ENCODE results near the gene PHETA1.
A peak's percentile ranks its signal among the peaks of the same experiment; 100 is the strongest.

PHETA1 gene

DNA sequence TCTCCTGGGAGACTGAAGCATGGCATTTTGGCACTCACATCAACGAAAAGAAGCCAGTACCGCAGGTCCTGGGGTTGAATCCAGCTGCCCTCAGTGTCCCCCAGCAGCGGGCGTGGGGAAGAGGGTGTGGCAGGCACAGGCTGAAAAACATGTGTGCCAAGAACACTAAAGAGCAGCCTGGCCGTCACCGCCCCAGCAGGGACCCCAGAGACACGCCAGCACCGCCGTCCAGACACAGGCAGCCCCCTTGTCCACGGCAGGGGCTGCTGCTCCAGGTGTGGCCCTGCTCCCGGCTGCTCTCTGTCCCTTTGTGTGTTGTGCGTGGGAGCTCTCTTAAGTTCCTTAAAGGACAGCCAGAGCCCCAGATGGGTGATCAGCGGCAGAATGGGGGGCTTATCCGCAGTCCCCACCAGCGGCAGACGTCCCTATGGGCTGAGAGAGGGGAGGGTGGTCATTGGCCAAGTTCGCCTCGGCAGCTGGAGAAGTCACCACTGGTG lies 556 bp downstream of the PHETA1 start:
- peak; percentile 6 for DNase-seq

DNA sequence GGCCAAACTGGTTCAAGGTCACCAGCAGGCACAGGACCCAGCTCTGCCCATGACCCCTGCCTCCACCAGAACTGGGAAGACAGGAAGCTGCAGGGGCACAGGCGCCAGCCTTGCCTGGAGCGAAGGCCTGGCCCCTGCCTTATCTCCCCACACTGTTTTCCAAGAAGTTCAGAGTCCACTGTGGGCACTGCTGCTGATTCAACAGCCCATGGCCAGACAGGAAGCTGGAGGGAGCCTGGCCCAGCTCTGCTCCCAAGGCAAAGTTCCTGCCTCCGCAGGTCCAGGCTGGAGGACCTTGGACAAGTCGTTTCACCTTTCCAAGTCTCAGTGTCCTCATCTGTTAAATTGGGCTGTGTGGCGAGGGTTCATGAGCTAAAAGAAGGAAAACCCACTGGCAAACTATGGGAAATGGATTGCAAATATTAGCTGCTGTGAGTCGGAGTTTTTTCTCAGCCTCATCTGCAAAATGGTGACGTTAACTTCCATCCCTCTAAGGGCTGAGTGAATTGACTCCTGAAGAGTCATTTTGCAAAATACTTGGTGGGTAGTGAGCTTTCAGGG lies 1.2 kb downstream of the PHETA1 start:
- DNase-seq, result no peak

DNA sequence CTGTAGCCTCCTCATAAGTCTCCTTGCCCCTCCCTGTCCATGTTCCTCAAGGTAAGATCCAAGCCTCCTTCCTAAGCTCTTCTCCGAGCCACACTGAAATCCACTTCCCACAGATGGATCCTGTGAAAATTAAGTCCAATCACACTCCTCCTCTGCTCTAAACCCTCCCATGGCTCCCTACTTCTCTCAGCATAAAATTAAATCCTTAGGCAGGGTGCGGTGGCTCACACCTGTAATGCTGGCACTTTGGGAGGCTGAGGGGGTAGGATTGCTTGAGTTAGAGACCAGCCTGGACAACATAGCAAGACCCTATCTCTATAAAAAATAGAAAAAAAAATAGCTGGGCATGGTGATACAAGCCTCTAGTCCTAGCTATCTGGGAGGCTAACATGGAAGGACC lies 2.3 kb downstream of the PHETA1 start:
- no peak for DNase-seq

DNA sequence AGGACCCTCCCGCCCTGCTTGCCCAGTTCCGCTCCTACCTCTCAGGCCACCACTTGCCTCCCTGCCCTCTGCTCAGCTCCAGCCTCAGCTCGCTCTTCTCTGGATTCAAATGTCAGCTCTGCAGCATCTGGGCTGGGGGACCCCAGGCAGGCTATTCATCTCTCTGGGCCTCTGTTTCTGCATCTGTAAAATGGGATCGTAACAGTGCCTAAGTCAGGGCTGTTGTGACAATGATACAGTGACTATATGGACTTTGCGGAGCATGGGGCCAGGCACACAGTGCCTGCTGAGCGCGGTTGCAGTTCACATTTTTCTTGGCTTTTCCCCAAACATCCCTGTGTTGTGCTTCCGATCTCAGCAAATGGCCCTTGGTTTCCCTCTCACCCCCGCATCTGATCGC lies 2.8 kb downstream of the PHETA1 start:
- DNase-seq, result no peak

DNA sequence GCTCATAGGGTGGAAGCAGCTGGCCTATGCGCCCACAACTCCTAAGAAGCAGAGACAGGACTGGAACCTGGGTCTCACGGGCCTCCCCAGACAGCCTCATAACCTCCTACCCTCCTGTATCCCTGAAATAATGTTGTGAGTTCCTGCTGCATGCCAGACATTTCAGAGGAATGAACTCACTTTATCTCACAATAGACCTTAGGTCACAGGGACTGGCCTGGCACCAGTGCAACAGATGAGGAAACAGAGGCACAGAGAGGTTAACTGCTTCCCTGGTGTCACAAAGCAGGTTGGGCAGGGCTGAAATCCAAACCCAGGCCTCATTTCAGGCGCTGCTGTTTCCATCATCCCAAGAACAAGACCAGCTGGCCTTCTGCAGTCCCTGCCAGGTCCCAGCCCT lies 5.3 kb downstream of the PHETA1 start:
- no peak for DNase-seq

DNA sequence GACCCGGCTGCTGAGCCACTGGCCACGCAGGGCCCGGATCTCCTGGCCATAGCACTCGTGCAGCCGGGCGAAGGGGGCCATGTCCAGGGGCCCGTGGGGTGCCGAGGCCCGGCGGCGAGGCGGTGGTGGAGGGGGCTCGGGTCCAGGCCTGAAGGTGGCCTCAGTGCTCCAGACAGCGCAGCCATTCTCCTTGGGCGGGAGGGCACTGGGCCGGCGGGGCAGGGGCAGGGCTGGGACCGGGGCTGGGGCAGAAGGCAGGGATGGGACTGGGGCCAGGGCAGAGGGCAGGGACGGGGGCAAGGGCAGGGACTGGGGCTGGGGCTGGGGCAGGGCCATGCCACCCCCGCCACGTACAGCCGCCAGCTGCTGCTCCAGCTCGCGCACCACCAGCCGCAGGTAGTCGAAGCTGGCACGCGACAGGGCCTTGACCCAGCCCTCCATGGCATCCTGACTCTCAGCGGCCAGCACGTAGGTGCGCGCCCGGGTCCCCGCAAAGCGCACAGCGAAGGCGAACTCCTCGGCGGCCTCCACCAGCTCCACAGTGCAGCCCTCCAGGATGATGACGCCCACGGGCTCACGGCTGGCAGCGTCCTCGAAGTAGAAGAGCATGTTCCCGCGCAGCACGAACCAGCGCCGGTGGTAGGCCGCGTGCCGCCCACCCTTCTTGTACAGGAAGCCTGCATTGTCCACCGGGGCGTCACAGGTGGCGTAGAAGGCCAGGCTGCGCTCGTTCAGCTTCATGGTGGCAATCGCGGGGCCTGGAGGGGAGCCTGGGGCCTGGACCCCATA lies 6.0 kb downstream of the PHETA1 start:
- no peak for DNase-seq

DNA sequence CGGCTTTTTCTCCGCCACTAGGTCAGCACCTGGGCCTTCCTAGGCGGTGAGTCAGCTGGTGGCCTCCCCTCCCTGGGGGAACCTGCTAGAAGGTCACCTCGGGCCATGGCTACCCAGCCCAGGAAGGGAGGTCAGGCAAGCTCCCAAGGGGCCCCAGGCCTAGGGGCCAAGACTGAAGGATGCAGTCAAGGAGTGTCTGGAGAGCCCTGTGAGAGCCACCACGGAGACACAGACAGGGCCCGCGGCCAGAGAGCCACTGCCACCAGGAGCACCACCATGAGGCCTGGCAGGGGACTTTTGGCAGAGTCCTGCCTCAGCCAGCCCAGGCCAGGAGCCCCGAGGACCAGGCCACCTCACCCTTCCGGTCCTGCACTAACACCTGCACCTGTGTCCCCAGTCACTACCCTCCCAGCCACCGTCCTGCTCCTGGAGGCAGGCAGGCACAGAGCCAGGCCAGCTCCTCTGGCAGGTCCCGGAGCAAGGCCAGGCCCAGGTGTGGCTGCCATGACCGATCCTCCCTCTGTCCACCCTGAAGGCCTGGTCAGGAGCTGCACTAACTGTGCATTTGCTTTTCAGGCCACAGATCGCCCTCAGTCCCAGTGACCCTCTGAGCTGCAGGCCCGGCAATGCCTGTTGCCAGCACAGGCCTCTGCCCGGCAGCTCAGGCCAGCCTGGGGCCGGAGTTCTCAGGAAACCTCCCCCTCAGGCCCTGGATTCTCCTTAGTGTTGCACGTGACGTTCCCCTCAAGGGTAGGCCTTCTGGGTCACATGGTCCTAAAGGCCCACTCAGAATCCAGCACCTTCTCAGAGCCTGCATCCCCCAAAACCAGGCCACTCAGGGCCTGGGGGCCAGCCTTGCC lies 6.9 kb downstream of the PHETA1 start:
- DNase-seq, result no peak

DNA sequence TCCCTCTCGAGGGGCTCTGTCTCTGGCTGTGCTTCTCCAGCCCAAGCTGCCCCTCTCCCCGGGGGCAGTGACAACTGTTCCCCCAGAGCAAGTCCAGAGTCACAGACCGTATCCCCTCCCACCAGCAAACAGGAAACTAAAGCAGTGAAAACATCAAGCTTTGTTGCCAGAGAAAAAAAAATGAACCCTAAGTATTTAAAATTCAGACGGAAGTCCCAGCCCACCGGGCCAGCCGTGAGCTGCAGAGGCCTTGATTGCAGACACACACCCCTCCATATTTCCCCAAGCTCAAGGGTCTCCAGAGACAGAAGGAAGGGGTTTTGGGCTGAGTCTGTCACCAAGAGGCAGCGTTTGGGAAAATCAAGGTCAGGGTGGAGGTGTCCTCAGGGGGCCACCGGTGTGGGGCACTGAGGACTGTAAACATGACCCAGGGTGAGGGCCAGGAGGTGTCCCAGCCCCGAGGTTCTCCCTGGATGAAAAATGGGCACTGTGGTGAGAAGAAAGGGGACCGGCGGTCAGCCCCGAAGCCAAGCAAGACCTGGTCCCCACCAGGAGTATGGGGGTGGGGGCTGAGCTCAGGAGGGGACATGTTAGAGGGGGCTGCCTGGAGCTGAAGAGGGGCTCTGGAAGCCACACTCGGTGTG lies 7.7 kb downstream of the PHETA1 start:
- no peak for DNase-seq

DNA sequence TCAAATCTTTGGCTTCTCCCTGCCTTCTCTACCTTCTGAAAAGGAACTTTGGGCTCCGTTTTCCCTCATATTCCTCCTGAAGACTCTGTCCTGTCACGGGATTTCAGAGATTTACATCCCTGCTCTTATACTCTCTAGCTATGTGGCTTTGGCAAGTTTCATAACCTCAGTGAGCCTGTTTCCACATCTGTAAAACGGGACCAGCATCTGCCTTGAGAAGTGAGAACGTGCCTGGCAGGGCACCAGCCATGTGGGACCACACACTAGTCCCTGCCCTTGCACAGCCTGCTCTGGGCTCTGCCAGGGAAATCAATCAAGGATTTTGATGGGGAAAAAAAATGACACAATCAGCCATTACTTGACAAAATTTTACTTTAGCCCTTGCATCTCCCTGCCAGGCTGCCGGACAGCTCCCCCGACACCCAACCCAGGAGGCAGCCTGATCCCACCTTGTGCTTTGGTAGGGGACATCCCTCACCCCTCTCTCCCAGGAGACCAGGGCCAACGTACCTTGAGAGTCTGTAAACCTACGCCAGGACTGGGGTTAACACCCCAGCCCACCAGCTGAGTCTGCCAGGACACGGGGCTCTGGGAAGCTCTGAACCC lies 8.5 kb downstream of the PHETA1 start:
- DNase-seq, result no peak

DNA sequence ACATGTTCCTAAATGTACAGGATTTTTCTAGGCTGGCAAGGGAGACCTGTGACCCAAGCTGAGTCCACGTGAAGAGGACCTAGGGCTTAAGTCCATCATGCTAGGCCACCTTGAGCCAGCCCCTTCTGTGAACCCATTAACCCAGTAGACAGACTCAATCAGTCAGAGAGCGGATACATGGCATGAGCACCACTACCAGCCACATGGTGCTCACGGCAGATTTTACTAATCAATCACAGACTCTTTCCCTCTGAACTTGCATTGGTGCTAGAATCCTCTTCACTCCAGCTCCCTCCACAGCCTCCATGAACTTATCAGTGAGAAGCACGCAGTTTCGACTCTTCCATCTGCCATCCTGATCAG lies 9.0 kb downstream of the PHETA1 start:
- DNase-seq, result no peak

DNA sequence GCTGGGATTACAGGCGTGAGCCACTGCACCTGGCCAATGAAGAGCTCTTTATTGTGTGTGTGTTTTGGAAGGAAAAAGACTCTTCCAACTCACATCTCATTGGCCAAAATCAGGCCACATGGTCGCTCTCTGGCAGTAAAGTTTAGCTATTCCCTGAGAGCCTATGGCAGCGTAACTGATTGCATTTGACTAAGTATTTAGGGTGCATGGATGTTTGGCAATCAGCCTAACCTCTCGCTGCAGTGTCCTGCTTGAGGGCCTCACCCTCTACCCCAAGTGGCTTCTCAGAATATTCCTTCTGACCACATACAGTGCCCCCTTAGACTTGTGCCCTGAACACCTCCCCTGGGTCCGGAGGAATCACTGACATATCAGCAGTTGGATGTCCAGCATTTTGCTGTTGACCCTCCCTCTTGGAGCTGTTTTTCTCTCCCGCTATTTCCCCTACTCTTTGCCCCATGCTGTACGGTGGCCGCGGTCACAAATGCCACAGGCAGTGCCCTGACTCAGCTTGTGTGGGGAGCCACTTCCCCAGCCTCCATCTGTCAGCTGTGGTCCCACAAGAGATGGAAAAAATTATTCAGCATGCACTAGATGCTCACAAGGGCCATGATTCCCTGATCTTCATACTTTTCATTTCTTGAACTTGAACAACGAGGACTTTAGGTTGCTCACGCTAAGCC lies 9.5 kb downstream of the PHETA1 start:
- no peak for DNase-seq

DNA sequence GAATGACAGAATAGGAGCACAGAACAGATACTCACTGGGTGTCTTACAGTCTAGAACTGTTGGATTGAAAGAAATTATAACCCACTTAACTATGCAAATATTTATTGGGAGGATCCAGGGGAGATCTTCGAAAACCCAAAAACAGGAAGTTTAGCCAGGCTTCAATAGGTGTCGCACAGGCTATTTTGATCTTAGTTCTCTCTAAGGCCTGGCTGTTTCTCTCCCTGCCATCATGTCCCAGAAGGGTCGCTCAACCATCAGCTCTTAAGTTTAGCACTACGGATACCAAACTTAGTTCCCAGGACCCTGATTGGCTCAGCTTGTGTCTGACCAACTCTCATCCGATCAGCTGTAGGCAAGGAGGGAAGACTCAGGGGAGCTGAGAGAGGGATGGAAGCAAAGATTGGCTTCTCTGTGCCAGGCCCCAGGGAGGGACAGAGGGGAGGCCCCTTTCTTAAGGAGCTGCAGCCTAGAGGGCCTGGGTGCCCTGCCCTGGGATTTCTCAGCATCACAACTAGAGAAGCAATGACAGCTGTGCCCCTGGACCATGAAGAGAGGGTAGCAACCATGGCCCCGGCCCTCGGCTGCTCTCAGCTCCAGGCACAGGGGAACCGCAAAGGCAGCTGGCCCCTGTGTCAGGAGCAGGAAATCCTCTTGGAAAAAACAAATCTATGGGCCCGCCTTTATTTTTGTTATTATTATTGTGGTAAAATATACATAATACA lies 13.5 kb downstream of the PHETA1 start:
- DNase-seq, result no peak

DNA sequence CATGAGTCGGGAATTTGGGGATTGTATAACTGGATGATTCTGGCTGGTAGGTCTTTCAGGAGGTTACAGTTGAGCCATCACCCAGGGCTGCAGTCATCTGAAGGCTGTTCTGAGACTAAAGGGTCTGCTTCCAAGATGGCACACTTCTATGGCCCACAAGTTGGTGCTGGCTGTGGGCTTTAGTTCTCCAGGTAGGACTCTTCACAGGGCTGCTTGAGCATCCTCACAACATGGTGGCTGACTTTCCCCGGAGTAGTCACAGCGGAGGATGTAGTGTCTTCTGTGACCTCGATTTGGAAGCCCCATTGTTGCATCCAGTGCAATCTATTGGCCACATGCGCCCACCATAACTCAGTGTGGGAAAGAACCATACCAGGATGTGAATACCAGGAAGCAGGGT lies 14.4 kb downstream of the PHETA1 start:
- no peak for DNase-seq

DNA sequence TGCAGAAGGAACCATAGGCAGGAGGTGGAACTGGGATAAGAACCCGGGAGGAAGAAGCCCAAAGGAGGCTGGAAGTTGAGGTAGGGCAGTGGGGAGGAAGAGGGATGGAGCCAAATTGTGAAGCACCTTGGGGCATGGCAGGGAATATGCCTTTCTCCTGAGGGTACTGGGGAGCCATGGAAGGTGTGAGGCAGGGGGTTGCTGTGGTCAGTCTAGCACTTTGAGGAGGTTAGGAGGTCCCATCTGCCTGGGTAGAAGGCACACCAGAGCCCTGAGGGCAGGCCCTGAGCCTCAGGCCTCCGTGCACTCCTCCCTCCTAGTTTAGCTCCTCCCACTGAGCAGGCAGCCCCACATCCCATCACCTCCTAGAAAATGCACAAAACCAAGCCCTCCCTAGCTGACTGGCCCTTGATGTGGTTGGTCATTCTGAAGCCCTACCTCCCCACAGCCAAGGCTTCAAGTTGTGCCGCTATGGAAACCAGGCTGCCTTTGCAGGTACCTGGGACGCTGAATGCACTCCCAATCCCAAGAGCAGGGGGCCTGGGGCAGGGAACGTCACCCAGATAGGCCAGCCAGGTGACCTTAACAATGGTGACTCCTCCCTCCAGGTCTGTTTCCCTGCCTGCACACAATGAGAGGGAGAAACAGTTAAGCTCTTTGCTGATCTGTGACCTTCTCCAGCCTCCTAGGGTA lies 15.1 kb downstream of the PHETA1 start:
- no peak for DNase-seq

DNA sequence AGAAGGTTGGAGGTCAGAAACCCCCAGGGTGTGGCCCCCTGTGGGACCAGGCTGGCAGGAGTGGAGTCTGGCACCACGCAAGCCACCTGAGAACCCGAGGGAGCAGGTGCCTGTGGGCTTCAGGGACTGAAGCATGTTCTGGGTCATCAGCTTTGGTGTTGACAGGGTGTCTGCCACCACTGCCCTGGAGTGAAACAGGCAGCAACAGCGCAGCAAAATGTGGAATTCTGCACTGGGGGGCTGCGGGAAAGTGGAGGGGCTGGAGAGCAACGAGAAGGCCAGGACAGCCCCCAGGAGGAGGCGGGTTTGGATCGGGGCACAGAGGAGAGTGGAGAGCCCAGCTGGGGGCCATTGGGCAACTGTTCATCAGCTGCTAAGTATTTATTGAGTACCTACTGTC lies 15.9 kb downstream of the PHETA1 start:
- DNase-seq, result no peak

DNA sequence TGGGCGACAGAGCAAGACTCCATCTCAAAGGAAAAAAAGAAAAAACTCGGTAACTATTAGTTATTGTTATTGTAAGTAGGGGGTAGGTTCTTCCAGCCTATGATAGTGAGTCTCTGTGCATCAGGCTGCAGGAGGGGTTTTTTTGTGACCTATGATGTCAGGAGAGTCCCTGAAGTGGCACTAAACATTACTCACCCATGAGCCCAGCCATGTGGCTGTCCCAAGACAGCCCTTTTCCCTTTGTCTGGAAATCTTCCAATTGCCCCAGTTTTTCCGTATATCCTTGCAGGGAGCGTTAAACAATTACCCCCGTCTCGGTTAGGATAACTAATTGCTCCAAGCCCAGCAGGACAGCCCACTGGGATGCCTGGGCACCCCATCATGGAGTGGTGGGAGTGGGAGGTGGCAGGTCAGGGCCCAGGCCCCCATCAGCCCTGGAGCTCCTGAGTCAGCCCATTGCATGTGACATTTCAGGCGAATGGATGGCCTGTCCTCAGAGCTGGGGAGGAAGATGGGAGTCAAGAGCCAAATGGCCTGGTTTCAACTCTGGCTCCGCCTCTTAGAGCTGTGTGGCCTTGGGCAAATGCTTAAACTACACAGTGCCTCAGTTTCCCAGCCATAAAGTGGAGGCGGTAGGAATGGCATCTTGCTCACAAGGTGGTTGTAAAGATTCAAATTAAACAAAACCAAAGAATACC lies 16.4 kb downstream of the PHETA1 start:
- no peak for DNase-seq

DNA sequence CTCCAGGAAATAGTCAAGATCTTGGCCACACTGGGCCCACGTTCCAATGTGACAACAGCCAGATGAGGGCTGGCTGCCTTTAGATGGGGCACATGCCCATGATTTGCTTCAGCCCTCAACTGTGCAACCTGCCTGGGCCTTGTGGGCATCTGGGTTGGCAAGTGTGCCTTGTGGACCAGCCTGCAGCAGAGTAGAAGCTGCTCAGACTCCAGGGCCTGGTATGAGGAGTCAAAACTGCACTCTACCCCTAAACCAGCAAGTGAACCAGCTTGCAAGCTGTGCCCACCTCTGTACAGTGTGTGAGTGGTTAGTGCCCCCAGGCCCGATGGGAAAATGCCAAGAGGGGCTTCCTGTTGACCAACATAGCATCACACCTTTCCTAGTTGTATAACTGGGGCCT lies 17.9 kb downstream of the PHETA1 start:
- DNase-seq, result no peak

DNA sequence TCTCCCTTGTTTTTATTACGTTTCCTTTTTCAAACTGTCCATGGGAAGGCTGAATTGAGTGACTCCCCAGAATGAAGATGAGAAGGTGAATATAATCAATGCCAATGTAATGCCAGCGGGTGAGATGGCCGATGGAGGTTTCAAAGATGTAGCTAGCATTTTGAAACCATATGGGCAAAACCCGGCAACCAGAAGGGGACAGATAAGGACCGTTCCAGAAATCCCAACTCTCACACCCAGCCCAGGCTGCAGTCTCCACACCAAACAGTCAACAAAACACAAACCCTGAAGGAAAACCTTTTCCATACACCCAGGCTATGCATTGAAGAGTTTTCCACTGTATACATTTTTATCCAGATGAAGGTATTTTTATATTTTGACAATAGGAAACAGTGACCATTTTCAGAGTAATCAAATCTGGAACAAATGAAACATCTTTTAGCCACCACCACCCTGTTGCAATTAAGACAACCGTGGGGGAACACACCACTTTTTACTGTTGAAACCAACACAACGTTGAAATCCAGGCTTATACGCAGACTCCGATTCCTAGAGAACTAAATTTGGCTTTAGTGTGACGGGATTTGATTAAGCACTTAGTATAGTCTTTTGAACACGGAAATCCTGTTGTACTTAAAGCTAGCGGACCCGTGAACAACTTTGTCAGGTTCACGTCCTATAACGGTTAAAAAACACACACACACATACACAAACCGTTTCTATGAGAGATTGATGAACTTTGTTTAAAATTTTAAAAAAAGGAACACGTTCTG lies 19.0 kb downstream of the PHETA1 start:
- no peak for DNase-seq

DNA sequence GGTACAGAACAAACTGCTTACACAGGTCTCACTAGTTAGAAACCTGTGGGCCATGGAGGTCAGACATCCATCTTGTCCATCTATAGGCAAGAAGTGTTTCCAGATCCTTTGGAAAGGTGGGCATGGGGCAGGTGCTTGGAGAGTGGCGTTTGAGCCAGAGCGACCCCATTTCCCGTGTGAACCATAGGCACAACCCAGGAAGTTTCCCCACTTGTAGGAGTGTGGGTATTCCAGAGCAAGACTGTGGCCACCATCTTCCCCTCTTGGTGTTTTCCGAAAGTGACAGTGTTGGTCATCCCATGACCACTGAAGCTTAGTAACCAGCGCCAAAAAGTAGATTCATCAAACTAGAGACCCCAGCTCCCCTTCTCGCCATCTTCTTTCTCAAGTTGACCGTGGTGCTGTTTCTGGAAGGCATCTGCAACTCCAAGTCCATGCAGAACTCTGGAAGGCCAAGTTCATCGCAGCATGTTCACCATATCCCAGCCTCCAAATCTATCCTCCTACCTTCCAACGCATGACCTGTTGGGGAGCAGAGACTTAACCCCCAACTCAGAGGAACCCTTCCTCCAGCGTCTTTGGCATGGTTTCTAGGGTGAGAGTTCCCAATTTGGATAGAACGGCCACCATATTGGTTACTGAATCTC lies 19.7 kb downstream of the PHETA1 start:
- DNase-seq, result no peak

All from CD4-positive, alpha-beta T cell treated with Interleukin-6 for 4 hours (primary cell).